Subcutaneous abdominal adipose tissue (tissue), 5 donors: ENCODE results near the gene SLC10A3.
"Not testable (repeated sequence)": the region's sequence is repeated elsewhere in the genome, so short reads cannot be mapped to it uniquely, and the experiment has no call there.

Experiments
- H3K27ac ChIP-seq: one replicate; pipeline ENCODE4 v1.7.0; 2013; ENCODE audit warnings: low read depth, mild to moderate bottlenecking, inconsistent platforms, low read length, moderate library complexity
- H3K27me3 ChIP-seq, 5 donors: one replicate each; pipeline ENCODE4 v1.7.0; 2013; ENCODE audit warnings: low read length in 5 of 5, inconsistent platforms in 1 of 5; ENCODE audit not compliant: control insufficient read depth in 5 of 5, insufficient read depth in 4 of 5
- H3K36me3 ChIP-seq, 5 donors: one replicate each; pipeline ENCODE4 v1.7.0; 2013; ENCODE audit warnings: low read length in 5 of 5; ENCODE audit not compliant: control insufficient read depth in 5 of 5, insufficient read depth in 5 of 5
- H3K4me1 ChIP-seq, 5 donors: one replicate each; pipeline ENCODE4 v1.7.0; 2013; ENCODE audit warnings: low read length in 5 of 5, mild to moderate bottlenecking in 3 of 5, moderate library complexity in 1 of 5; ENCODE audit not compliant: control insufficient read depth in 5 of 5, insufficient read depth in 5 of 5
- H3K4me3 ChIP-seq, 5 donors: one replicate each; pipeline ENCODE4 v1.7.0; 2013; ENCODE audit warnings: low read length in 5 of 5, low read depth in 1 of 5
- H3K9ac ChIP-seq, 5 donors: one replicate each; pipeline ENCODE4 v1.7.0; 2013; ENCODE audit warnings: low read length in 5 of 5, mild to moderate bottlenecking in 4 of 5, moderate library complexity in 3 of 5
- H3K9me3 ChIP-seq, 5 donors: one replicate each; pipeline ENCODE4 v1.7.0; 2013; ENCODE audit warnings: low read length in 5 of 5; ENCODE audit not compliant: control insufficient read depth in 5 of 5
- donor health status: healthy.
- donor health status: healthy.
- donor health status: healthy.
- donor health status: healthy.
- donor health status: healthy.

SLC10A3 gene

DNA sequence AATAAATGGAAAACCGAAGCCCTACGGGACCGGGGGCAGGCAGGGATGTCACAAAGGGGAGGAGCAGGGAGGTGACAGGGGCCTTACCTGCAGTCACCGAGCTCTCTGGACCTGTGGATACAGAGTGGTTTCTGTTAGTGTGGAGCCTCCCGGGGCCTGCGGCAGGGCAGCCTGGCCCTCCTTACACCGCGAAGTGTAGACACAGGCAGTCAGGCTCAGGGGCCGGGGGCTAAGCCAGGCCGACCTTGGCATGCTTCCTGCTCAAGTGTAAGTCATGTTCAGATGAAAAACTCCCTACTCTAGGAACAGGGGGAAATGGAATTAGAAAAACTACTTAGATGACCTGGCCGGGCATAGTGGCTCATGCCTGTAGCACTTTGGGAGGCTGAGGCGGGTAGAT is 21.3 kb upstream of the SLC10A3 start:
- peaks cover 0 to 14% (median 9%) of the 10 kb centered on the region in 5 donors for H3K4me1 ChIP-seq
- H3K4me3 ChIP-seq = no peak overlapping the region
- no peak overlapping the region for H3K27ac ChIP-seq
- H3K36me3 ChIP-seq = peaks cover 0 to 21% (median 12%) of the 10 kb centered on the region in 5 donors
- peaks cover 0 to 13% (median 7%) of the 10 kb centered on the region in 5 donors for H3K27me3 ChIP-seq
- no peak overlapping the region for H3K9ac ChIP-seq
- H3K9me3 ChIP-seq = peaks cover 5 to 14% (median 8%) of the 10 kb centered on the region in 5 donors

DNA sequence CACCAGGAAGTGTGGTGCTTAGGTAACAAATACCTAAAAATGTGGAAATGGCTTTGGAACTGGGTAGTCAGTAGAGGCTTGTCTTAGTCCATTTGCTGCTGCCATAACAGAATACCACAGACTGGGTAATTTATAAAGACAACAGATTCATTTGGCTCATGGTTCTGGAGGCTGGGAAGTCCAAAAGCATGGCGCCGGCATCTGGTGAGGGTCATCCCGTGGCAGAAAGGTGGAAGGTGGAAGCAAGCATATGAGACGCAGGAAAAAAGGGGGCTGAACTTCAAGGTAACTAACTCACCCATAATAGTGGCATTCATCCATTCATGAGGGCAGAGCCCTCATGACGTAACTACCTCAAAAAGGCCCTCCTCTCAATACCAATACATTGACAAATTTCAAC is 19.0 kb upstream of the SLC10A3 start:
- H3K36me3 ChIP-seq = peaks cover 0 to 33% (median 18%) of the 10 kb centered on the region in 5 donors
- H3K27me3 ChIP-seq = peaks cover 0 to 13% (median 9%) of the 10 kb centered on the region in 5 donors
- no peak overlapping the region for H3K4me3 ChIP-seq
- no peak overlapping the region for H3K9ac ChIP-seq
- H3K9me3 ChIP-seq = peaks cover 5 to 14% (median 8%) of the 10 kb centered on the region in 5 donors
- H3K27ac ChIP-seq = no peak overlapping the region
- H3K4me1 ChIP-seq = peaks cover 0 to 15% (median 8%) of the 10 kb centered on the region in 5 donors

DNA sequence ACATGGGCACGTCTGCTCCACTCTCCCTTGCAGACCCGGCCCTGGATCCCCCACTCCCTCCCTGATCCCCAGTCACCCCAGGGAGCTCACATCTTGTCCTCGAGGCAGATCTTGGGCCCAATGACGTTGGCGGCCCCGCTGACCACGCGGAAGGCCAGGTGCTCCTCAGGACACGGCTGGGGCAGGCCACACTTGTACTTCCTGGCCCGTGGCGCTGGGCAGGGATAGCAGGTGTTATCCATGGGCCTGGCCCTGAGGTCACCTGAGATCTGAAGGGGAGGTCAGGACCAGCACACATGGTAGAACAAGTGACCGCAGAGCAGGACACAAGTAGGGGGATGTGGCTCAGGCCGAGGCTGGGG is 17.9 kb upstream of the SLC10A3 start:
- Histone ChIP-seq H3K27me3 (peaks cover 0 to 13% (median 9%) of the 10 kb centered on the region in 5 donors), H3K9me3 (peaks cover 5 to 14% (median 8%) of the 10 kb centered on the region in 5 donors), H3K4me1 (peaks cover 0 to 15% (median 8%) of the 10 kb centered on the region in 5 donors), H3K9ac (no peak overlapping the region), H3K4me3 (no peak overlapping the region), H3K36me3 (peaks cover 0 to 33% (median 18%) of the 10 kb centered on the region in 5 donors), H3K27ac (no peak overlapping the region)

DNA sequence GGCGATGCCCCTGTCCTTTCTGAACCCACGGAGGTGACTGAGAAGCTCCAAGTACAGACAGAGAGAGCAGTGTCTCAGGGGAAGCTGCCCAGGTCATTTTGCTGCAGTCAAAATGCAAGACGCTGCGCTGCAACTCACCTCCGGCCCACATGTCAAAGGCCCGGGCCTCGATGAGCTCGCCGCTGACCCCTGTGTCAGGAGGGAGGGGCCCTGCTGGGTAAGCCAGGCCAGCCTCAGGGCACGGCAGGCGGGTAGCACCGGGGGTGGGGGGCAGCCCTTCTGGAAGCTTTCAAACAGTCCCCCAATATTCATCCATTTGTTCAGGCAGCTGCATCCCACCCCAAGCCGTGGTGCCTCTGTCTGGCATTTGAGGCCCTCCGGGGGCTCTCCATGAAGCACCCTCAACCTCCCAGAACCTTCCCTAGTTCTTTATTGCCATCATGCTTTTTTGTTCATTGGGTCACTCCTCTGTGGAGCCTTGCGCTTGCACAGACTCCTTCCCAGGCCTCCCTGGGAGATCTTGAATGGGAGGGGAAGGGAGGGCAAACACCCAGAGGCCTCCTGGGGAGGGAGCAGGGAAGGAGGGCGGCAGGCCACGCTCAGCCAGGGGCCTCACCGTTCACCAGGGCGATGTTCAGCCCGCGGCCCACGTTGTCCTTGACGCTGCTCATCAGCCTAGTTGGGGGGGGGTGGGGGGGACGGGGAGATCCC is 17.4 kb upstream of the SLC10A3 start:
- no peak overlapping the region for H3K4me3 ChIP-seq
- peaks cover 0 to 13% (median 9%) of the 10 kb centered on the region in 5 donors for H3K27me3 ChIP-seq
- H3K4me1 ChIP-seq = peaks cover 0 to 15% (median 8%) of the 10 kb centered on the region in 5 donors
- peaks cover 5 to 14% (median 8%) of the 10 kb centered on the region in 5 donors for H3K9me3 ChIP-seq
- no peak overlapping the region for H3K9ac ChIP-seq
- no peak overlapping the region for H3K27ac ChIP-seq
- H3K36me3 ChIP-seq = peaks cover 0 to 33% (median 18%) of the 10 kb centered on the region in 5 donors

DNA sequence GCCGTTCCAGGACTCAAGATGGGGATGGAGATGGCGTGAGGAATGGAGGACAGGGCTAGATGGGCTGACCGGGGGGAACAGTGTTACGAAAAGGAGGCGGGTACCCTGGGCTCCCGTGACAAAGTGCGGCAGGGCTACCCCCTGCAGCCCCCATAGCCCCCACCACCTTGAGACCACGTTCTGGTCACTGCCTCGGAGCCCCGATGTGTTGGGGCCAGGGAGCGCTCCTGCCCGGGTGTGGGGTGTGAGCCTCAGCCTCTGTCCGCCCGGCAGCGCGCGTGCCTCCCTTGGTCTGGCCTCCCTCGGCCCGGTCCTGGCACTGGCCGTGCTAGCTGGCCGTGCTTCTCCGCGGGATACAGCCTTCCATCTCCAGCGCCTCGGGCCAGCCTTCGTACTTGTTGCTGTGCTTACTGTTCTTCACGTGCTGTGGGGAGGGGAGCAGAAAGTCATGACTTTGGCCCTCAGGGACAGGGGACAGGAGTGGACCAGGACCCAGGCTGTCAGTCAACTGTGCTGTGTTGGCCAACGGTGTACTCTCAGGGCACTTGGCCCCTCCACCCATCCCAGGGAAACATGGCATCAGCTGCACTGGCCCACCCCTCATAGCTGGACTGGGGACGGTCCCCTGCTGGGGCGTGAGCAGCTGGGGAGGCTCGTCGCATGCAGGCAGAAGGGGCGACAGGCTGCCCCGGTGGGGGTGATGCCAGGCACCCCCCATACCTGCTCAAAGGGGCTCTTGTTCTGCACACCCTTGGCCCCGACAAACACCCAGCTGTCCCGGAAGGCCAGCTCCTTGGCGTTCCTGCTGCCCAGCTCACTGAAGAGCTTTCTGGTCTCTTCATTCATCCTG is 16.3 kb upstream of the SLC10A3 start:
- Histone ChIP-seq H3K4me3 (no peak overlapping the region), H3K27ac (peak overlapping the region; percentile 77), H3K4me1 (peaks cover 0 to 15% (median 8%) of the 10 kb centered on the region in 5 donors), H3K27me3 (peaks cover 0 to 13% (median 9%) of the 10 kb centered on the region in 5 donors), H3K36me3 (peaks cover 0 to 33% (median 18%) of the 10 kb centered on the region in 5 donors), H3K9ac (no peak overlapping the region), H3K9me3 (peaks cover 5 to 14% (median 8%) of the 10 kb centered on the region in 5 donors)

DNA sequence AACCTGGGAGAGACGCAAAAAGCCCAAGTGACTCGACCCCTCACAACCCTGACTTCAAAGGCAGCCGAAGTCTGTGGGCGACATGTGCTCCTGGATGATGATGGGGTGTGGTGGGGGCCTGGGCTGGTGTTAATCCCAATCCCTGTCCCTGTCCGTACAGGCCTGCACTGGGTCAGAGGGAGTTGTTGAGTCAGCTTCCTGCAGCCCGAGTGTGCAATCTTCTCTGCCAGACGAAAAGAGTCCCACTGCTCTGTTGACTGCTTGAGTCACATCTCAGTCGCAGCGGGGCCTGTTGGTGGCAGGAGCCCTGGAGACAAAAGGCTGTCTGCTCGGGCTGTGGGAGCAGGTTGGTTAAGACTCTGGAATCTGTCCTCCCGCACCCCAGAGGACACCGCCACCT is 15.3 kb upstream of the SLC10A3 start:
- Histone ChIP-seq H3K4me3 (no peak overlapping the region), H3K27me3 (peaks cover 0 to 13% (median 6%) of the 10 kb centered on the region in 5 donors), H3K27ac (peak overlapping the region; percentile 77), H3K4me1 (peaks cover 0 to 15% (median 8%) of the 10 kb centered on the region in 5 donors), H3K36me3 (peaks cover 0 to 33% (median 18%) of the 10 kb centered on the region in 5 donors), H3K9ac (no peak overlapping the region), H3K9me3 (peaks cover 5 to 14% (median 8%) of the 10 kb centered on the region in 5 donors)

DNA sequence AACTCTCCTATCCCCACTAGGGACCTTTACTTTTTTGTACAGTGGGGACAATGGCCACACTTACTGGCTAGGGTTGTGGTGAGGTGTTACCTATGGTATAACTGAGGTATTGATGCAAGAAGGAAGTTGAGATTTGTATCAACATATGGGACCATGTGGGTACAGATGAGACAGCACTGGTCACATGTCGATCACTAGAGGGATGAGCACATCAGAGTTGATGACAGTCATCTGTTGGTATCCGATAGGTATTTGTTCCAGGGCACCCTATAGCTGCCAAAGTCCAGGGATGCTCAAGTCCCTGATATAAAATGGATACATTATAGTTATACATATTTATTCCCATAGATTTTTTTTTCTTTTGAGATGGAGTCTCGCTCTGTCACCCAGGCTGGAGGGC is 12.6 kb upstream of the SLC10A3 start:
- Histone ChIP-seq H3K9me3 (no peaks in the 10 kb centered on the region), H3K27ac (no peak overlapping the region), H3K4me1 (peaks cover 0 to 15% (median 8%) of the 10 kb centered on the region in 5 donors), H3K4me3 (no peak overlapping the region), H3K27me3 (peaks cover 0 to 11% (median 3%) of the 10 kb centered on the region in 5 donors), H3K9ac (no peak overlapping the region), H3K36me3 (peaks cover 0 to 22% (median 11%) of the 10 kb centered on the region in 5 donors)

DNA sequence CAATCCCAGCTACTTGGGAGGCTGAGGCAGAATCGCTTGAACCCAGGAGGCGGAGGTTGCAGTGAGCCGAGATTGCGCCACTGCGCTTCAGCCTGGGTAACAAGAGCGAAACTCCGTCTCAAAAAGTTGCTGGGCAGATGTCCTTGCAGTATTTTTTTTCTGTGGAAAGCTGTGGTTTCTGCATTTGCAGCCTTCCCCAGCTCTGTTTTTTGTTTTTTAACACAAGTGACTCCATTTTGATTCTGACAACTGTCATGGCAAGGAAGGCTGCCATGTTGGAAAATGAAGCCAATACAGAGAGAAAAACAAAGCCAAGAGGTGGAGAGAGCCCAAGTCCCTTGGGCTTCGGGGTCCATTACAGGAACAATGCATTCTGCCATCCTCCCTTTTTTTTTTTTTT is 11.7 kb upstream of the SLC10A3 start:
- H3K36me3 ChIP-seq = peaks cover 0 to 15% (median 9%) of the 10 kb centered on the region in 5 donors
- no peak overlapping the region for H3K27ac ChIP-seq
- H3K4me3 ChIP-seq = no peak overlapping the region
- no peak overlapping the region for H3K9ac ChIP-seq
- no peaks in the 10 kb centered on the region for H3K9me3 ChIP-seq
- peaks cover 0 to 15% (median 8%) of the 10 kb centered on the region in 5 donors for H3K4me1 ChIP-seq
- H3K27me3 ChIP-seq = peaks cover 0 to 6% (median 3%) of the 10 kb centered on the region in 5 donors

DNA sequence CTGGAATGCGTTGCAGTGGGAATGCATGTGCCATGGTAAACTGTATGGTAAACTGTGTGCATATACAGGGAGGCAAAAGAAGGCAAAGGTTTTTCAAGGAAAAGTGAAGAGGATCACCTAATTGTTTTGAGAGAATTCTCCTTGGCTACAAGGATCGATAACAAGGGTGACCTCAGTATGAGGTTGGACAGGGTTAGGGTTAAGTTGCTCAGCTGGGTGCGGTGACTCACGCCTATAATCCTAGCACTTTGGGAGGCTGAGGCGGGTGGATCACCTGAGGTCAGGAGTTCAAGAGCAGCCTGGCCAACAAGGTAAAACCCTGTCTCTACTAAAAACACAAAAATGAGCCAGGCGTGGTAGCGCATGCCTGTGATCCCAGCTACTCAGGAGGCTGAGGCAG is 11.0 kb upstream of the SLC10A3 start:
- peaks cover 0 to 15% (median 8%) of the 10 kb centered on the region in 5 donors for H3K4me1 ChIP-seq
- H3K36me3 ChIP-seq, H3K27me3 ChIP-seq, H3K9me3 ChIP-seq, H3K9ac ChIP-seq, H3K4me3 ChIP-seq, H3K27ac ChIP-seq: not testable (repeated sequence)
